Esophagus squamous epithelium (tissue), 4 donors: ENCODE data around the gene ZDHHC7.

Experiments used
- POLR2A ChIP-seq, 4 donors: fragments of 450-650 bp; IDR thresholded peaks; one replicate each; pipeline ENCODE4 v1.6.1; 2017; ENCODE audit warnings: antibody characterized with exemption in 4 of 4, mild to moderate bottlenecking in 4 of 4, moderate library complexity in 3 of 4
- TF ChIP-seq, protein P1 (sequence below), 6 experiments: fragments of 450-650 bp in 4 of 6; fragments of 200-600 bp in 2 of 6; sonication (generic) in 2 of 6; IDR thresholded peaks; one replicate each; pipeline ENCODE4 v1.5.1; 2016 to 2019; ENCODE audit warnings: antibody characterized with exemption in 6 of 6, mild to moderate bottlenecking in 4 of 6, moderate library complexity in 4 of 6

DNA sequence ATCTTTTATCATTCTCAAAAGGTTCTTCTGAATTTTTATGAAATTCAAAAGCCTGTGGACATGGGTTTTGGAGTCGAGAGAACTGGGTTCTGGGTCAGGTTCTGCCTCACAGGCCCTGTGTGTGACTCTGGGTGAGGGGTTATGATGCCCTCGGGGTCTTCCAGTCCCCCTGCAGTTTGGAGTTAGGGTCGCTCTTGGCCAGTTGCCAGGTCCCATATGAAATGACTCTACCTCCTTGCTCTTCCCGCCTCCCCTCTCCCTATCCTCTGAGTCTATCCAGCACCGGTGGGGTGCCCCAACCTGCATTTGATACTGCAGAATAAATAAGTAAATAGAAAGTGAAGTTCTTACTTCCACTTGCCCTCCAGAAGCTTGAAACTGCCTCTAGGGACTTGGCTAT is 54.1 kb downstream of the ZDHHC7 start:
- no peak for TF ChIP-seq POLR2A (IDR thresholded peaks at IDR 0.05)
- TF ChIP-seq, protein P1, sequence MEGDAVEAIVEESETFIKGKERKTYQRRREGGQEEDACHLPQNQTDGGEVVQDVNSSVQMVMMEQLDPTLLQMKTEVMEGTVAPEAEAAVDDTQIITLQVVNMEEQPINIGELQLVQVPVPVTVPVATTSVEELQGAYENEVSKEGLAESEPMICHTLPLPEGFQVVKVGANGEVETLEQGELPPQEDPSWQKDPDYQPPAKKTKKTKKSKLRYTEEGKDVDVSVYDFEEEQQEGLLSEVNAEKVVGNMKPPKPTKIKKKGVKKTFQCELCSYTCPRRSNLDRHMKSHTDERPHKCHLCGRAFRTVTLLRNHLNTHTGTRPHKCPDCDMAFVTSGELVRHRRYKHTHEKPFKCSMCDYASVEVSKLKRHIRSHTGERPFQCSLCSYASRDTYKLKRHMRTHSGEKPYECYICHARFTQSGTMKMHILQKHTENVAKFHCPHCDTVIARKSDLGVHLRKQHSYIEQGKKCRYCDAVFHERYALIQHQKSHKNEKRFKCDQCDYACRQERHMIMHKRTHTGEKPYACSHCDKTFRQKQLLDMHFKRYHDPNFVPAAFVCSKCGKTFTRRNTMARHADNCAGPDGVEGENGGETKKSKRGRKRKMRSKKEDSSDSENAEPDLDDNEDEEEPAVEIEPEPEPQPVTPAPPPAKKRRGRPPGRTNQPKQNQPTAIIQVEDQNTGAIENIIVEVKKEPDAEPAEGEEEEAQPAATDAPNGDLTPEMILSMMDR (IDR thresholded peaks at IDR 0.05), result no peak
